BLaER1 (cell line): ENCODE measurements around the gene MRC1.

Experiments used
- H3K27ac ChIP-seq: shearing (Covaris generic); formaldehyde crosslinking; 2 replicates; pipeline ENCODE4 v1.8.1; 2022
- H3K27me3 ChIP-seq: shearing (Covaris generic); formaldehyde crosslinking; 2 replicates; pipeline ENCODE4 v1.8.1; 2022
- H3K36me3 ChIP-seq: shearing (Covaris generic); formaldehyde crosslinking; 2 replicates; pipeline ENCODE4 v1.8.1; 2022
- H3K4me1 ChIP-seq: shearing (Covaris generic); formaldehyde crosslinking; 2 replicates; pipeline ENCODE4 v1.8.1; 2022
- H3K4me2 ChIP-seq: shearing (Covaris generic); formaldehyde crosslinking; 2 replicates; pipeline ENCODE4 v1.8.1; 2022
- H3K4me3 ChIP-seq: shearing (Covaris generic); formaldehyde crosslinking; 2 replicates; pipeline ENCODE4 v1.8.1; 2022
- H3K9ac ChIP-seq: shearing (Covaris generic); formaldehyde crosslinking; 2 replicates; pipeline ENCODE4 v1.8.1; 2022
- H3K9me3 ChIP-seq: shearing (Covaris generic); formaldehyde crosslinking; 2 replicates; pipeline ENCODE4 v1.8.1; 2022
- H4K20me1 ChIP-seq: shearing (Covaris generic); formaldehyde crosslinking; 2 replicates; pipeline ENCODE4 v1.8.1; 2022
- Cebpa-rat ChIP-seq: shearing (Covaris generic); IDR thresholded peaks from 2 replicates; pipeline ENCODE4 v1.8.1; 2022

MRC1 gene

DNA sequence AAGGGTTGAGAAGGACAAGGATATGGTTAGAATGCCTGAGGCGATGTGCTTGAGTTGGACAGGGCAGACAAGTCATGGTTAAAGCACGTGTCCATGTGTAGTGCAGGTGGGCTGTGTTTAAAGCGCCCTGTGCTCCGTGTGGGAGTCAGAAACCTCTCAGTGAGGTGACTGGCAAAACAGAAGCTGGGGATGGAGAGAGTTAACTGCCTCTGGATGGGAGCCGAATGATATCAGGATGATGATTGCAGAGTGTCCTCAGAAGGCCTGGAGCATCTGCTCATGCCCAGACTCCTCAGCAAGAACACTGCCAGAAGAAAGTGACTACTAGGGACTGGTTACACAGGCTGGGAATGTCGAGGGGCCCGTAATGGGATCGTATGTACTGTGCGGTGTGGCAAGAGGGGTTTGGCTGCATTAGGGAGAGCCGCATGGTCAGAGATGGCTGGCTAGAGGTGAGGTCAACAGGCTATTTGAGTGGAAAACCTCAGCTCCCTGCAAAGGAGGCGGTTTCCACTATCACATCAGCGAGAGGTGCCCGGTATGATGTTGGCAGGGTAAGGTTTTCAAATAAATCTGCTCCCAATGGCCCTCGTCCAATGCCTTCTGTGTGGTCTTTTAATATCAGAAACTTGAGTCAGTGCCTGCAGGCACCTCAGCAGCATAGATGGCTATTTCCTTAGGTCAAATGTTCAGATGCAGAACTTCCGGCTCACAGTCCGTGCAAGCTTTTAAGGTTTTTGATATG lies 26.1 kb upstream of the MRC1 start:
- TF ChIP-seq Cebpa-rat: no peak
- H3K27ac ChIP-seq: no peak overlapping the region
- no peaks in the 10 kb centered on the region for H3K27me3 ChIP-seq
- H3K9me3 ChIP-seq: no peaks in the 10 kb centered on the region
- no peaks in the 10 kb centered on the region for H4K20me1 ChIP-seq
- H3K36me3 ChIP-seq: no peaks in the 10 kb centered on the region
- no peak overlapping the region for H3K9ac ChIP-seq
- H3K4me3 ChIP-seq: no peak overlapping the region
- H3K4me1 ChIP-seq: peaks cover 16% of the 10 kb centered on the region
- H3K4me2 ChIP-seq: no peak overlapping the region

DNA sequence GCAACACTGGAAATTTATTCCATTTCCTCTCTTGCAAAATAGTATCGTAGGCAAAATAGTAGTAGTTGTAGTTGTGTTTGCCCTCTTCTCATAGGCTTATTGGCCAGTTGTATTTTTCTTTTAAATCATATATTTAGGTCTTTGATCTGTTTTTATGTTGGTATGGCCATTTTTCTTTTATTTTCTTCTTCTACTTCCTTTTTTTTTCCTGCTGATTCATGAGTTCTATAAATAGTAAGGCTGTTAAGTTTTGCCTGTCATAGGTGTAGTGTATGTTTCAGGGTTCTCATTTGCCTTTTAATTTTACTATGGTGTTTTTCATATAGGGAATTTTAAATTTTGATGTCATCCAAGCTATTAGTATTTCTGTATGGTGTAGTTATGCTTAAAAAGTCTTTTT lies 25.4 kb upstream of the MRC1 start:
- no peaks in the 10 kb centered on the region for H4K20me1 ChIP-seq
- H3K4me3 ChIP-seq: no peak overlapping the region
- H3K36me3 ChIP-seq: no peaks in the 10 kb centered on the region
- H3K4me1 ChIP-seq: peaks cover 16% of the 10 kb centered on the region
- no peaks in the 10 kb centered on the region for H3K27me3 ChIP-seq
- no peak overlapping the region for H3K27ac ChIP-seq
- TF ChIP-seq Cebpa-rat: no peak
- H3K4me2 ChIP-seq: no peak overlapping the region
- no peaks in the 10 kb centered on the region for H3K9me3 ChIP-seq
- H3K9ac ChIP-seq: no peak overlapping the region

GRCh38 chr10:17784688-17785087 lies 24.5 kb upstream of the MRC1 start:
- Histone ChIP-seq H3K36me3 (no peaks in the 10 kb centered on the region), H3K4me1 (peaks cover 16% of the 10 kb centered on the region), H3K27me3 (no peaks in the 10 kb centered on the region), H3K4me3 (no peak overlapping the region), H3K4me2 (0 out of 2 replicates have a peak overlapping the region, but pooled peaks have one; percentile 12), H4K20me1 (no peaks in the 10 kb centered on the region), H3K9ac (no peak overlapping the region), H3K9me3 (no peaks in the 10 kb centered on the region), H3K27ac (no peak overlapping the region)
- no peak for TF ChIP-seq Cebpa-rat

- Histone ChIP-seq H3K27me3 (no peaks in the 10 kb centered on the region), H3K4me1 (peaks cover 16% of the 10 kb centered on the region), H3K9me3 (no peaks in the 10 kb centered on the region), H3K4me3 (no peak overlapping the region), H3K36me3 (no peaks in the 10 kb centered on the region), H3K27ac (no peak overlapping the region), H4K20me1 (no peaks in the 10 kb centered on the region), H3K9ac (no peak overlapping the region), H3K4me2 (0 out of 2 replicates have a peak overlapping the region, but pooled peaks have one; percentile 12)
- TF ChIP-seq Cebpa-rat: no peak
Measured at GRCh38 chr10:17785276-17785930, 23.7 kb upstream of the MRC1 start.

GRCh38 chr10:17787087-17787961 lies 21.8 kb upstream of the MRC1 start:
- H3K27ac ChIP-seq: no peak overlapping the region
- H4K20me1 ChIP-seq: no peaks in the 10 kb centered on the region
- no peak overlapping the region for H3K4me2 ChIP-seq
- no peaks in the 10 kb centered on the region for H3K27me3 ChIP-seq
- no peaks in the 10 kb centered on the region for H3K36me3 ChIP-seq
- no peak overlapping the region for H3K4me3 ChIP-seq
- peaks cover 16% of the 10 kb centered on the region for H3K4me1 ChIP-seq
- H3K9ac ChIP-seq: no peak overlapping the region
- no peak for TF ChIP-seq Cebpa-rat
- no peaks in the 10 kb centered on the region for H3K9me3 ChIP-seq

GRCh38 chr10:17788646-17789045 lies 20.5 kb upstream of the MRC1 start:
- no peaks in the 10 kb centered on the region for H4K20me1 ChIP-seq
- H3K36me3 ChIP-seq: no peaks in the 10 kb centered on the region
- no peaks in the 10 kb centered on the region for H3K9me3 ChIP-seq
- no peak overlapping the region for H3K4me3 ChIP-seq
- H3K27ac ChIP-seq: no peak overlapping the region
- H3K27me3 ChIP-seq: no peaks in the 10 kb centered on the region
- TF ChIP-seq Cebpa-rat: no peak
- H3K4me1 ChIP-seq: peaks cover 14% of the 10 kb centered on the region
- no peak overlapping the region for H3K4me2 ChIP-seq
- H3K9ac ChIP-seq: no peak overlapping the region

DNA sequence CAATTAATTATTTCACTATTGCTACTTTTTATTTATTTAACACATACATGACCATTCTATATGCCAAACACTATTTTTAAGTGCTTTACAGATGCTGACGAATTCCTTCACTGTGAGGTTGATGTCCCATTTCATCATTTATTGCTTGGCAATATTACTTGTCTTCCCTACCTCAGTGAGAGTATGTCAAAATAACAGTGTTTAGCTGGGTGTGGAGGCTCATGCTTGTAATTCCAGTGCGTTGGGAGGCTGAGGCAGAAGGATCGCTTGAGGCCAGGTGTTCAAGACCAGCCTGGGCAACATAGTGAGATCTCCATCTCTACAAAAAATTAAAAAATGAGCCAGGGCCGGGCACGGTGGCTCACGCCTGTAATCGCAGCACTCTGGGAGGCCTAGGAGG lies 19.8 kb upstream of the MRC1 start:
- no peaks in the 10 kb centered on the region for H3K36me3 ChIP-seq

GRCh38 chr10:17790651-17791050 lies 18.5 kb upstream of the MRC1 start:
- no peaks in the 10 kb centered on the region for H4K20me1 ChIP-seq
- no peaks in the 10 kb centered on the region; the same call in 1 of the 2 replicates for H3K4me1 ChIP-seq
- H3K36me3 ChIP-seq: no peaks in the 10 kb centered on the region
- no peak overlapping the region for H3K9ac ChIP-seq
- no peaks in the 10 kb centered on the region for H3K9me3 ChIP-seq
- no peak overlapping the region for H3K27ac ChIP-seq
- H3K27me3 ChIP-seq: no peaks in the 10 kb centered on the region
- H3K4me3 ChIP-seq: no peak overlapping the region
- no peak for TF ChIP-seq Cebpa-rat
- H3K4me2 ChIP-seq: no peak overlapping the region

More for the DNA sequence above, 19.8 kb upstream of the MRC1 start:
- Histone ChIP-seq H3K4me1 (peaks cover 11% of the 10 kb centered on the region), H3K27ac (no peak overlapping the region), H4K20me1 (no peaks in the 10 kb centered on the region), H3K9ac (no peak overlapping the region), H3K9me3 (no peaks in the 10 kb centered on the region), H3K27me3 (no peaks in the 10 kb centered on the region), H3K4me2 (no peak overlapping the region), H3K4me3 (no peak overlapping the region)
- TF ChIP-seq Cebpa-rat: no peak

- no peaks in the 10 kb centered on the region for H3K27me3 ChIP-seq
- H4K20me1 ChIP-seq: no peaks in the 10 kb centered on the region
- H3K4me3 ChIP-seq: no peak overlapping the region
- no peaks in the 10 kb centered on the region for H3K4me1 ChIP-seq
- H3K27ac ChIP-seq: no peak overlapping the region
- H3K4me2 ChIP-seq: no peak overlapping the region
- H3K36me3 ChIP-seq: no peaks in the 10 kb centered on the region
- no peak overlapping the region for H3K9ac ChIP-seq
- 0 out of 2 replicates have a peak, but pooled peaks cover 4% of the 10 kb centered on the region for H3K9me3 ChIP-seq
- TF ChIP-seq Cebpa-rat: no peak
Measured at GRCh38 chr10:17792991-17793390, 16.2 kb upstream of the MRC1 start.
